Lung (tissue), 12 donors: ENCODE measurements around the gene NBEAL1. TPM values are rescaled to one million over a fixed set of nuclear protein-coding genes. Genes with fewer than 3 reads are reported as not detected.
A peak's percentile ranks its signal among the peaks of the same experiment; 100 is the strongest.
"Not testable (repeated sequence)": the region's sequence is repeated elsewhere in the genome, so short reads cannot be mapped to it uniquely, and the experiment has no call there.

ENCODE experiments used
- ATAC-seq: fragments of 200-7000 bp; cut with Tn5 transposase; one replicate; pipeline ENCODE4 v1.9.1; 2020; ENCODE audit warnings: moderate number of reproducible peaks; ENCODE audit not compliant: insufficient read depth, low FRiP score
- DNase-seq, 3 donors: peaks; one replicate each; pipeline ENCODE4 v3.0.0-alpha.2; 2013 to 2017
- H3K27ac ChIP-seq, 2 donors: one replicate each; pipeline ENCODE4 v1.5.1; 2013; ENCODE audit warnings: mild to moderate bottlenecking in 2 of 2, moderate library complexity in 2 of 2, control low read depth in 1 of 2, inconsistent platforms in 1 of 2, low read depth in 1 of 2, low read length in 1 of 2
- H3K27me3 ChIP-seq, 3 donors: one replicate each; pipeline ENCODE4 v1.5.1; 2013; ENCODE audit warnings: low read length in 2 of 3; ENCODE audit not compliant: control insufficient read depth in 3 of 3, insufficient read depth in 3 of 3
- H3K36me3 ChIP-seq, 4 donors: one replicate each; pipeline ENCODE4 v1.5.1; 2013; ENCODE audit warnings: low read length in 4 of 4, mild to moderate bottlenecking in 1 of 4, moderate library complexity in 1 of 4; ENCODE audit not compliant: control insufficient read depth in 4 of 4, insufficient read depth in 4 of 4
- H3K4me1 ChIP-seq, 5 donors: one replicate each; pipeline ENCODE4 v1.5.1; 2013; ENCODE audit warnings: low read length in 5 of 5, mild to moderate bottlenecking in 2 of 5, moderate library complexity in 1 of 5; ENCODE audit not compliant: control insufficient read depth in 5 of 5, insufficient read depth in 5 of 5
- H3K4me3 ChIP-seq: one replicate; pipeline ENCODE4 v1.5.1; 2013; ENCODE audit warnings: mild to moderate bottlenecking, control low read depth, moderate library complexity
- H3K9ac ChIP-seq, 2 donors: one replicate each; pipeline ENCODE4 v1.5.1; 2013; ENCODE audit warnings: low read length in 2 of 2, control low read depth in 1 of 2; ENCODE audit not compliant: insufficient read depth in 1 of 2
- H3K9me3 ChIP-seq, 4 donors: one replicate each; pipeline ENCODE4 v1.5.1; 2013; ENCODE audit warnings: low read length in 3 of 4, mild to moderate bottlenecking in 1 of 4, moderate library complexity in 1 of 4; ENCODE audit not compliant: control insufficient read depth in 4 of 4, insufficient read depth in 3 of 4
- WGBS, 2 donors: extraction: QIAGEN DNeasy Blood & Tissue Kit; methylation state at CpG; one replicate each; pipeline ENCODE4 v1.1.7; 2013; 5-methylcytosine and 5-hydroxymethylcytosine counted together
- polyA plus RNA-seq, 2 donors: library from polyadenylated mRNA; stranded (reverse); fragments of 200-250 nt; gene quantifications; one replicate each; pipeline ENCODE4 v1.2.1, GENCODE V29; 2013
- total RNA-seq, 2 donors: library from RNA; depleted of rRNA in 1 of 2; stranded (reverse); fragments of >200 nt in 1 of 2; gene quantifications; one replicate each; pipeline ENCODE4 v1.2.1, GENCODE V29; 2014 to 2021
- TF ChIP-seq, protein P1 (sequence below): IDR thresholded peaks from 2 replicates; pipeline ENCODE4 v1.5.1; 2012; ENCODE audit warnings: mild to moderate bottlenecking; ENCODE audit errors: control extremely low read depth, extremely low read depth
- donor health status: control.
- donor health status: control.
- donor health status: Bipolar disorder and iron deficiency.
- donor health status: healthy.
- donor health status: DM: yes; HTN: yes; CAD: no.

Gene NBEAL1
- total and polyA plus RNA-seq, 4 donors: 5.9 to 138 (median 25.3) TPM

DNA sequence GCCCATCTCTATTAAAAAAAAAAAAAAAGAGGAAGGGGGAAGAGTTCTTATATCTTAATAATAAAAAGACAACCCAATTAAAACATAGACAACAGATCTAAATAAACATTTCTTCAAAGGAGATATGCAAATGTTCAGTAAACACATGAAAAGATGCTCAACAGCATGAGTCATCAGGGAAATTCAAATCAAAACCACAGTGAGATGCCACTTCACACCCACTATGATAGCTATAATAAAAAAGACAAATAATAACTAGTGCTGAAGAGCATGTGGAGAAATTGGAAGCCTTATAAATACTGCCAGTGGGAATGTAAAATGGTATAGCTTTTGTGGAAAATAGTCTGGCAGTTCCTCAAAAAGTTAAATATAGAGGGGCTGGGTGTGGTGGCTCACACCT, 162.7 kb downstream of the NBEAL1 start:
- no peak overlapping the region for H3K27ac ChIP-seq
- no peak overlapping the region for H3K4me3 ChIP-seq
- TF ChIP-seq, protein P1, sequence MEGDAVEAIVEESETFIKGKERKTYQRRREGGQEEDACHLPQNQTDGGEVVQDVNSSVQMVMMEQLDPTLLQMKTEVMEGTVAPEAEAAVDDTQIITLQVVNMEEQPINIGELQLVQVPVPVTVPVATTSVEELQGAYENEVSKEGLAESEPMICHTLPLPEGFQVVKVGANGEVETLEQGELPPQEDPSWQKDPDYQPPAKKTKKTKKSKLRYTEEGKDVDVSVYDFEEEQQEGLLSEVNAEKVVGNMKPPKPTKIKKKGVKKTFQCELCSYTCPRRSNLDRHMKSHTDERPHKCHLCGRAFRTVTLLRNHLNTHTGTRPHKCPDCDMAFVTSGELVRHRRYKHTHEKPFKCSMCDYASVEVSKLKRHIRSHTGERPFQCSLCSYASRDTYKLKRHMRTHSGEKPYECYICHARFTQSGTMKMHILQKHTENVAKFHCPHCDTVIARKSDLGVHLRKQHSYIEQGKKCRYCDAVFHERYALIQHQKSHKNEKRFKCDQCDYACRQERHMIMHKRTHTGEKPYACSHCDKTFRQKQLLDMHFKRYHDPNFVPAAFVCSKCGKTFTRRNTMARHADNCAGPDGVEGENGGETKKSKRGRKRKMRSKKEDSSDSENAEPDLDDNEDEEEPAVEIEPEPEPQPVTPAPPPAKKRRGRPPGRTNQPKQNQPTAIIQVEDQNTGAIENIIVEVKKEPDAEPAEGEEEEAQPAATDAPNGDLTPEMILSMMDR: no peak
- no peaks in the 10 kb centered on the region for H3K4me1 ChIP-seq
- peaks cover 0 to 20% (median 5%) of the 10 kb centered on the region in 4 donors for H3K36me3 ChIP-seq
- no peaks in the 10 kb centered on the region for H3K27me3 ChIP-seq
- H3K9ac ChIP-seq: no peak overlapping the region
- ATAC-seq: peak; percentile 6
- no peaks in the 10 kb centered on the region for H3K9me3 ChIP-seq
- DNase-seq: no peak

DNA sequence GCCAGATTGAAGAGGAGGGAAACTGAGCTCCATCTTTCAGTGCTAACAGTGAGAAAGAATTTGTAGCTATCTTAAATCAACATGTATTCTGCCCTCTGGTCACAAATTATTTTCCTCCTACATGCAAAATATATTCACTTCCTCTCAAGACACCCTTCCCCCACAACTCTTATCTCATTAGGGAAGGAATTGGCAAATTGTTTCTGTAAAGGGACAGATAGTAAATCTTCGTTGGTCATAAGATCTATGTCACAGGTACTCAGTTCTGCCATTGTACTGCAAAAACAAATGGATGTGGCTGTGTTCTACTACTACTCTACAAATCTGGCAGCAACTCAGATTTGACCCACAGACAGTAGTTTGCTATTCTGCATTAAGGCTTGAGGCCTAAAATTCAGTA, 171.2 kb downstream of the NBEAL1 start:
- 65 to 68% methylated on average over 1 of the region's 1 CpG for WGBS, 2 donors
- TF ChIP-seq, protein P1: no peak
- Histone ChIP-seq H3K27me3 (no peaks in the 10 kb centered on the region), H3K27ac (no peak overlapping the region), H3K9ac (no peak overlapping the region), H3K9me3 (peaks cover 0 to 1% (median 0%) of the 10 kb centered on the region in 4 donors), H3K36me3 (peaks cover 10 to 35% (median 16%) of the 10 kb centered on the region in 4 donors), H3K4me1 (no peaks in the 10 kb centered on the region), H3K4me3 (no peak overlapping the region)
- ATAC-seq: no peak
- DNase-seq: no peak

DNA sequence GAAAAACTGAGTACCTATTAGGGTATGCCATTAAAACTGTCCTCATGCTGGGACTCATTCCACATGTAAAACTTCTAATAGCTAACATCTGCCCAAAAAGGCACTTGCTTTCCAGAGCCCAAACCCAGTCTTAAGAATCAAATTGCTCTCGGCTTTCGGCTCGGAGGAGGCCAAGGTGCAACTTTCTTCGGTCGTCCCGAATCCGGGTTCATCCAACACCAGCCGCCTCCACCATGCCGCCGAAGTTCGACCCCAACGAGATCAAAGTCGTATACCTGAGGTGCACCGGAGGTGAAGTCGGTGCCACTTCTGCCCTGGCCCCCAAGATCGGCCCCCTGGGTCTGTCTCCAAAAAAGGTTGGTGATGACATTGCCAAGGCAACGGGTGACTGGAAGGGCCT, 175.9 kb downstream of the NBEAL1 start:
- H3K27me3 ChIP-seq, DNase-seq: not testable (repeated sequence)

DNA sequence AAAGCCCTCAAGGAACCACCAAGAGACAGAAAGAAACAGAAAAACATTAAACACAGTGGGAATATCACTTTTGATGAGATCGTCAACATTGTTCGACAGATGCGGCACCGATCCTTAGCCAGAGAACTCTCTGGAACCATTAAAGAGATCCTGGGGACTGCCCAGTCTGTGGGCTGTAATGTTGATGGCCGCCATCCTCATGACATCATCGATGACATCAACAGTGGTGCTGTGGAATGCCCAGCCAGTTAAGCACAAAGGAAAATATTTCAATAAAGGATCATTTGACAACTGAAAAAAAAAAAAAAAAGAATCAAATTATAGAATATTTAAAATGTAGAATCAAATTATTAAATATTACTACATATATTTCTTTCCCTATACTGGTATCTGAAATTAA, 176.4 kb downstream of the NBEAL1 start:
- WGBS, 2 donors: 97% methylated on average over 6 of the region's 6 CpGs
- peaks cover 8 to 28% (median 14%) of the 10 kb centered on the region in 4 donors for H3K36me3 ChIP-seq
- DNase-seq, ATAC-seq, H3K9me3 ChIP-seq, H3K27me3 ChIP-seq, H3K4me1 ChIP-seq, H3K9ac ChIP-seq, H3K4me3 ChIP-seq, H3K27ac ChIP-seq: not testable (repeated sequence)

More for the DNA sequence above, 175.9 kb downstream of the NBEAL1 start:
- not testable (repeated sequence) for H3K4me1 ChIP-seq, H3K9me3 ChIP-seq, H3K9ac ChIP-seq, H3K4me3 ChIP-seq, ATAC-seq, H3K27ac ChIP-seq
- peaks cover 5 to 28% (median 15%) of the 10 kb centered on the region in 4 donors for H3K36me3 ChIP-seq
- 88 to 96% methylated on average over 10 to 16 of the region's 17 CpGs for WGBS, 2 donors

DNA sequence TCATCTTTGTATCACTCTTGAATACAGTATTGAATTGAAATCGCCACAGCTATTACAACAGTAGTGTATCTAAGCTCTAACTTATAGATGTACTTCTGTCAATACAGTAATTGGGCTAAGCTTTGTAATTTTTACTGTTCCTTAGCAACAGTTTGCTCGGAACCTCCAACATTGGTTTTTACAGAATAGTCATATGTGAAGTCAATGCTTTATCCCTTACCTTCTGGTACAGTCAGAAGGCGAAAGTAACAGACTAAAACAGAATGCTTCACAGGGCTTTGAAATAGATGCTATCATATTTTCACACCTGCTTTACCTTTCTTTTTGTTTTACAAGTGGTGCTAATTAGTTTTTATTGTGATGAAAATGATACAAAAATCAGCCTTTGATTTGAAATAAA, 177.3 kb downstream of the NBEAL1 start:
- no peaks in the 10 kb centered on the region for H3K9me3 ChIP-seq
- WGBS, 2 donors: 94% methylated on average over 3 of the region's 3 CpGs

More for the DNA sequence above, 177.3 kb downstream of the NBEAL1 start:
- Histone ChIP-seq H3K4me1 (no peaks in the 10 kb centered on the region), H3K9ac (no peak overlapping the region), H3K27me3 (no peaks in the 10 kb centered on the region), H3K36me3 (peaks cover 8 to 20% (median 13%) of the 10 kb centered on the region in 4 donors), H3K4me3 (no peak overlapping the region), H3K27ac (no peak overlapping the region)
- TF ChIP-seq, protein P1: no peak
- no peak for DNase-seq
- no peak for ATAC-seq
